HepG2 (cell line): ENCODE data around the gene A2ML1. TPM values are rescaled to one million over a fixed set of nuclear protein-coding genes. Genes with fewer than 3 reads are reported as not detected.

ENCODE experiments used
- ELF1 ChIP-seq: sonication (generic); formaldehyde crosslinking; IDR thresholded peaks from 2 replicates; pipeline ENCODE4 v1.4.0; 2020; ENCODE audit warnings: missing genetic modification reagents
- RNF219 ChIP-seq: sonication (generic); formaldehyde crosslinking; IDR thresholded peaks from 2 replicates; pipeline ENCODE4 v1.5.0; 2020; ENCODE audit warnings: mild to moderate bottlenecking, missing genetic modification reagents
- RORA ChIP-seq: sonication (generic); formaldehyde crosslinking; IDR thresholded peaks from 2 replicates; pipeline ENCODE4 v1.5.0; 2020; ENCODE audit warnings: mild to moderate bottlenecking, missing genetic modification reagents, moderate library complexity
- ZSCAN5A ChIP-seq: sonication (generic); formaldehyde crosslinking; IDR thresholded peaks from 2 replicates; pipeline ENCODE4 v1.8.0; 2022; ENCODE audit warnings: mild to moderate bottlenecking, missing genetic modification reagents, borderline replicate concordance
- polyA plus RNA-seq, 8 experiments: library from polyadenylated mRNA; depleted of rRNA in 3 of 8; stranded (reverse) in 7 of 8; unstranded in 1 of 8; fragments of >200 nt; fragmentation: Illumina TruSeq in 4 of 8; extraction: Trizol in 4 of 8; gene quantifications; 2 replicates each; pipeline versions ENCODE4 v1.2.1 to v1.2.3, GENCODE V29; 2011 to 2016; ENCODE audit warnings: low read depth in 4 of 8, missing spikeins in 1 of 8, mixed read lengths in 1 of 8; ENCODE audit not compliant: insufficient read depth in 1 of 8
- total RNA-seq, 5 experiments: library from RNA; depleted of rRNA; stranded (reverse); fragments of >200 nt; fragmentation: Illumina TruSeq; extraction: Trizol; gene quantifications; 2 replicates each; pipeline ENCODE4 v1.2.3, GENCODE V29; 2016; ENCODE audit warnings: low read depth in 1 of 5
- TF ChIP-seq, protein P1 (sequence below): sonication (generic); formaldehyde crosslinking; IDR thresholded peaks from 2 replicates; pipeline ENCODE4 v1.4.0; 2020; ENCODE audit warnings: missing genetic modification reagents
- TF ChIP-seq, protein P2 (sequence below): sonication (generic); formaldehyde crosslinking; IDR thresholded peaks from 2 replicates; pipeline ENCODE4 v1.5.0; 2020; ENCODE audit warnings: mild to moderate bottlenecking, missing genetic modification reagents, borderline replicate concordance

The A2ML1 gene
- total and polyA plus RNA-seq, 2 of the 13 experiments (the other 11 are each of a cell fraction or from before 2014, with no cell fraction given): not detected

GRCh38 chr12:8871068-8871467 lies 48.6 kb downstream of the A2ML1 start (continued):
- TF ChIP-seq, protein P1, sequence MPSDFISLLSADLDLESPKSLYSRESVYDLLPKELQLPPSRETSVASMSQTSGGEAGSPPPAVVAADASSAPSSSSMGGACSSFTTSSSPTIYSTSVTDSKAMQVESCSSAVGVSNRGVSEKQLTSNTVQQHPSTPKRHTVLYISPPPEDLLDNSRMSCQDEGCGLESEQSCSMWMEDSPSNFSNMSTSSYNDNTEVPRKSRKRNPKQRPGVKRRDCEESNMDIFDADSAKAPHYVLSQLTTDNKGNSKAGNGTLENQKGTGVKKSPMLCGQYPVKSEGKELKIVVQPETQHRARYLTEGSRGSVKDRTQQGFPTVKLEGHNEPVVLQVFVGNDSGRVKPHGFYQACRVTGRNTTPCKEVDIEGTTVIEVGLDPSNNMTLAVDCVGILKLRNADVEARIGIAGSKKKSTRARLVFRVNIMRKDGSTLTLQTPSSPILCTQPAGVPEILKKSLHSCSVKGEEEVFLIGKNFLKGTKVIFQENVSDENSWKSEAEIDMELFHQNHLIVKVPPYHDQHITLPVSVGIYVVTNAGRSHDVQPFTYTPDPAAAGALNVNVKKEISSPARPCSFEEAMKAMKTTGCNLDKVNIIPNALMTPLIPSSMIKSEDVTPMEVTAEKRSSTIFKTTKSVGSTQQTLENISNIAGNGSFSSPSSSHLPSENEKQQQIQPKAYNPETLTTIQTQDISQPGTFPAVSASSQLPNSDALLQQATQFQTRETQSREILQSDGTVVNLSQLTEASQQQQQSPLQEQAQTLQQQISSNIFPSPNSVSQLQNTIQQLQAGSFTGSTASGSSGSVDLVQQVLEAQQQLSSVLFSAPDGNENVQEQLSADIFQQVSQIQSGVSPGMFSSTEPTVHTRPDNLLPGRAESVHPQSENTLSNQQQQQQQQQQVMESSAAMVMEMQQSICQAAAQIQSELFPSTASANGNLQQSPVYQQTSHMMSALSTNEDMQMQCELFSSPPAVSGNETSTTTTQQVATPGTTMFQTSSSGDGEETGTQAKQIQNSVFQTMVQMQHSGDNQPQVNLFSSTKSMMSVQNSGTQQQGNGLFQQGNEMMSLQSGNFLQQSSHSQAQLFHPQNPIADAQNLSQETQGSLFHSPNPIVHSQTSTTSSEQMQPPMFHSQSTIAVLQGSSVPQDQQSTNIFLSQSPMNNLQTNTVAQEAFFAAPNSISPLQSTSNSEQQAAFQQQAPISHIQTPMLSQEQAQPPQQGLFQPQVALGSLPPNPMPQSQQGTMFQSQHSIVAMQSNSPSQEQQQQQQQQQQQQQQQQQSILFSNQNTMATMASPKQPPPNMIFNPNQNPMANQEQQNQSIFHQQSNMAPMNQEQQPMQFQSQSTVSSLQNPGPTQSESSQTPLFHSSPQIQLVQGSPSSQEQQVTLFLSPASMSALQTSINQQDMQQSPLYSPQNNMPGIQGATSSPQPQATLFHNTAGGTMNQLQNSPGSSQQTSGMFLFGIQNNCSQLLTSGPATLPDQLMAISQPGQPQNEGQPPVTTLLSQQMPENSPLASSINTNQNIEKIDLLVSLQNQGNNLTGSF (CRISPR knock-in tag): no peak
- TF ChIP-seq RORA (CRISPR knock-in tag): no peak
- no peak for TF ChIP-seq RNF219 (CRISPR knock-in tag)
- TF ChIP-seq ELF1 (CRISPR knock-in tag): no peak
- TF ChIP-seq, protein P2, sequence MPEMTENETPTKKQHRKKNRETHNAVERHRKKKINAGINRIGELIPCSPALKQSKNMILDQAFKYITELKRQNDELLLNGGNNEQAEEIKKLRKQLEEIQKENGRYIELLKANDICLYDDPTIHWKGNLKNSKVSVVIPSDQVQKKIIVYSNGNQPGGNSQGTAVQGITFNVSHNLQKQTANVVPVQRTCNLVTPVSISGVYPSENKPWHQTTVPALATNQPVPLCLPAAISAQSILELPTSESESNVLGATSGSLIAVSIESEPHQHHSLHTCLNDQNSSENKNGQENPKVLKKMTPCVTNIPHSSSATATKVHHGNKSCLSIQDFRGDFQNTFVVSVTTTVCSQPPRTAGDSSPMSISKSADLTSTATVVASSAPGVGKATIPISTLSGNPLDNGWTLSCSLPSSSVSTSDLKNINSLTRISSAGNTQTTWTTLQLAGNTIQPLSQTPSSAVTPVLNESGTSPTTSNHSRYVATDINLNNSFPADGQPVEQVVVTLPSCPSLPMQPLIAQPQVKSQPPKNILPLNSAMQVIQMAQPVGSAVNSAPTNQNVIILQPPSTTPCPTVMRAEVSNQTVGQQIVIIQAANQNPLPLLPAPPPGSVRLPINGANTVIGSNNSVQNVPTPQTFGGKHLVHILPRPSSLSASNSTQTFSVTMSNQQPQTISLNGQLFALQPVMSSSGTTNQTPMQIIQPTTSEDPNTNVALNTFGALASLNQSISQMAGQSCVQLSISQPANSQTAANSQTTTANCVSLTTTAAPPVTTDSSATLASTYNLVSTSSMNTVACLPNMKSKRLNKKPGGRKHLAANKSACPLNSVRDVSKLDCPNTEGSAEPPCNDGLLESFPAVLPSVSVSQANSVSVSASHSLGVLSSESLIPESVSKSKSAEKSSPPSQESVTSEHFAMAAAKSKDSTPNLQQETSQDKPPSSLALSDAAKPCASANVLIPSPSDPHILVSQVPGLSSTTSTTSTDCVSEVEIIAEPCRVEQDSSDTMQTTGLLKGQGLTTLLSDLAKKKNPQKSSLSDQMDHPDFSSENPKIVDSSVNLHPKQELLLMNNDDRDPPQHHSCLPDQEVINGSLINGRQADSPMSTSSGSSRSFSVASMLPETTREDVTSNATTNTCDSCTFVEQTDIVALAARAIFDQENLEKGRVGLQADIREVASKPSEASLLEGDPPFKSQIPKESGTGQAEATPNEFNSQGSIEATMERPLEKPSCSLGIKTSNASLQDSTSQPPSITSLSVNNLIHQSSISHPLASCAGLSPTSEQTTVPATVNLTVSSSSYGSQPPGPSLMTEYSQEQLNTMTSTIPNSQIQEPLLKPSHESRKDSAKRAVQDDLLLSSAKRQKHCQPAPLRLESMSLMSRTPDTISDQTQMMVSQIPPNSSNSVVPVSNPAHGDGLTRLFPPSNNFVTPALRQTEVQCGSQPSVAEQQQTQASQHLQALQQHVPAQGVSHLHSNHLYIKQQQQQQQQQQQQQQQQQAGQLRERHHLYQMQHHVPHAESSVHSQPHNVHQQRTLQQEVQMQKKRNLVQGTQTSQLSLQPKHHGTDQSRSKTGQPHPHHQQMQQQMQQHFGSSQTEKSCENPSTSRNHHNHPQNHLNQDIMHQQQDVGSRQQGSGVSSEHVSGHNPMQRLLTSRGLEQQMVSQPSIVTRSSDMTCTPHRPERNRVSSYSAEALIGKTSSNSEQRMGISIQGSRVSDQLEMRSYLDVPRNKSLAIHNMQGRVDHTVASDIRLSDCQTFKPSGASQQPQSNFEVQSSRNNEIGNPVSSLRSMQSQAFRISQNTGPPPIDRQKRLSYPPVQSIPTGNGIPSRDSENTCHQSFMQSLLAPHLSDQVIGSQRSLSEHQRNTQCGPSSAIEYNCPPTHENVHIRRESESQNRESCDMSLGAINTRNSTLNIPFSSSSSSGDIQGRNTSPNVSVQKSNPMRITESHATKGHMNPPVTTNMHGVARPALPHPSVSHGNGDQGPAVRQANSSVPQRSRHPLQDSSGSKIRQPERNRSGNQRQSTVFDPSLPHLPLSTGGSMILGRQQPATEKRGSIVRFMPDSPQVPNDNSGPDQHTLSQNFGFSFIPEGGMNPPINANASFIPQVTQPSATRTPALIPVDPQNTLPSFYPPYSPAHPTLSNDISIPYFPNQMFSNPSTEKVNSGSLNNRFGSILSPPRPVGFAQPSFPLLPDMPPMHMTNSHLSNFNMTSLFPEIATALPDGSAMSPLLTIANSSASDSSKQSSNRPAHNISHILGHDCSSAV (CRISPR knock-in tag): no peak
- TF ChIP-seq ZSCAN5A (CRISPR knock-in tag): no peak
- TF ChIP-seq, all 625 proteins: peak for 0
